IPS DF 4.7 (cell line): ENCODE measurements around the gene LST1.
"Not testable (repeated sequence)": the region's sequence is repeated elsewhere in the genome, so short reads cannot be mapped to it uniquely, and the experiment has no call there.

Source experiments
- DNase-seq: peaks from one replicate; pipeline ENCODE4 v3.0.0-alpha.2; 2013; ENCODE audit warnings: low spot score; ENCODE audit errors: extremely low read depth

The LST1 gene

DNA sequence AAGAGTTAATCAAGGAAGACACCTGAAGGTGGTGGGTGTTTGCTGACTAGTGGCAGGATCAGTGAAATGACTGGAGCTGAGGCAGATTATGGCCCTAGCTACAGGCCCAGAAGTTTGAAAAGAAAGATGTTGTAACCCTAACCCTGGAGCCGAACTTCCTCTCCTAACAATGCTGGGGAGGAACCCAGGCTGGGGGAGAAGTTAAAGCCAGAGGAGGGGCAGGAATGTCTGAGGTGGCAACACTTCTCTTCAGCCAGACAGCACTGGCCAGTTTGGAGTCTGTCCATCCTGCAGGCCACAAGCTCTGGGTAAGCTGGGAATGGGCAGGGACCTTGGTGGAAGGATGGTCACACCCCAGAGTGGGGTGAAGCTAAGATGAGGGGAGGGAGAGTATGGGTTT lies at the start of gene LST1:
LST1 (plus strand) TSS at position 270 of the 400 bp plus-strand sequence. CDS start 1,023 bp downstream, outside the sequence.
- DNase-seq: no peak

DNA sequence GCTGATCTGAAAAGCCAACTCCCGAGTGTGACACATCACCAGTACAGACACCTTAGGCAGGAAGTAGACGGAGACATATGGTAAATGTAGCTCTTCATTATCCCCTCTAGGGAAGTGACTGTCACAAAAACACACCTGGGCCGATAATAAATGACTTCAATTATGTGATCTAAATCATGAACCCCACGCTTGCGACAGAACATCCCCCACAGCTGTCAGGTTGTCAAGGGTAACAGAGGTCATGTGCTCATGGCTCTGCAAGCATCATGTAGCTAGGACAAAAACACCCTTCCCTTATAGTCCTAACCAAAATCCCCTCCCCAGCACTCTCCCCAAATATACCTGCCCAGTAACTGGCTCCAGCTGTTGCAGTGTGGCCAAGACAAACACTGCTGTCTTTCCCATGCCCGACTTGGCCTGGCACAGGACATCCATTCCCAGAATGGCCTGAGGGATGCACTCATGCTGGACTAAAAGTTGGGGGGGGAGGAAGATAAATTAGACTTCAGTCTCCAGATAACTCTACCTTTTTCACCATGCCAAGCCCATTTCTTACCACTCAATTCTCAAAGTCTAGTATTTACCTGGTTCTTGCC lies 47.2 kb upstream of the LST1 start:
- no peak for DNase-seq

DNA sequence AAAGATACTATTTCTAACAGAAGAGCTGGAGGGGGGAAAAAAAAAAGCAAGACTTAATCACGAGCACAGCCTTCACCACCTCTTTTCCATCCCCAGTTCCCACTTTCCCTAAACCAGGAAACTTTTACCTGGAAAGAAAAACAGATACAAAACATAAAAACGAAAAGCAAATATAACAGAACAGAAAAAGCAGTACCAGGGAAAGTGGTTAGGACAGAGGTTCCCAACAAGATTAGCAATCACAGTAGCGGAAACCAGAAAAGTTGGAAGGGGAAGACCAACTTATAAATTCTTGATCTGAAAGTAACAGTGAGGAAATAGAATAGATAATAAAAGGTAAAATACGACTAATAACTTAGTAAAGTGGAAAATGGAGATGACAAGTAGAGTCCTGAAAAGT lies 45.4 kb upstream of the LST1 start:
- DNase-seq: no peak

DNA sequence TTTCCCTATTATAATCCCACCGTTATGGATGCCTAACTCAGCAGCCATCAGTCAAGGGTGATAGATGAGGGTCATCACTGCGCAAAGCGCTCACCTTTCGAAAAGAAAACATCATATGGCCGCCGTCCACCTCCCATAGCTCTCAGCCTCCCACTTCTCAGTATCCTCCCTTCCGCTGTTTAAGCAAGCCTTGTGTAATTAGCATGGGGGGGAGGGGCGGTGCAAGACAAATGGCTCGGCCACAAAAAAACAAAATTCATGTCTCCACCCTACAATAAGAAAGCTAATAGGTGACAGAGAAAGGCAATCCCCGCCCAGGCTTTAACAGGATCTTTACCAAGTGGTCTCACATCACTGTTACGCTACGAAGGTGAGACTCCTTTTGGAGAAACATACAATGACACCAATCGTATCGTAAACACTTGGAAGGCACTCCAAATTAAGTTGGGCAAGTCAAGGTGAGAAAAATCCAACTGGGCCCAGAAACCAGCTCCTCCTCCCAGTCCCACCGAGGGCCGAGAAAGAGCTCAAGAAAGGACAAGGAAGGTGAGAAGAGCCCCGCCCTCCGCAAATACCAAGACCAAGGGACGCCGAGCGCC lies 44.9 kb upstream of the LST1 start:
- no peak for DNase-seq

DNA sequence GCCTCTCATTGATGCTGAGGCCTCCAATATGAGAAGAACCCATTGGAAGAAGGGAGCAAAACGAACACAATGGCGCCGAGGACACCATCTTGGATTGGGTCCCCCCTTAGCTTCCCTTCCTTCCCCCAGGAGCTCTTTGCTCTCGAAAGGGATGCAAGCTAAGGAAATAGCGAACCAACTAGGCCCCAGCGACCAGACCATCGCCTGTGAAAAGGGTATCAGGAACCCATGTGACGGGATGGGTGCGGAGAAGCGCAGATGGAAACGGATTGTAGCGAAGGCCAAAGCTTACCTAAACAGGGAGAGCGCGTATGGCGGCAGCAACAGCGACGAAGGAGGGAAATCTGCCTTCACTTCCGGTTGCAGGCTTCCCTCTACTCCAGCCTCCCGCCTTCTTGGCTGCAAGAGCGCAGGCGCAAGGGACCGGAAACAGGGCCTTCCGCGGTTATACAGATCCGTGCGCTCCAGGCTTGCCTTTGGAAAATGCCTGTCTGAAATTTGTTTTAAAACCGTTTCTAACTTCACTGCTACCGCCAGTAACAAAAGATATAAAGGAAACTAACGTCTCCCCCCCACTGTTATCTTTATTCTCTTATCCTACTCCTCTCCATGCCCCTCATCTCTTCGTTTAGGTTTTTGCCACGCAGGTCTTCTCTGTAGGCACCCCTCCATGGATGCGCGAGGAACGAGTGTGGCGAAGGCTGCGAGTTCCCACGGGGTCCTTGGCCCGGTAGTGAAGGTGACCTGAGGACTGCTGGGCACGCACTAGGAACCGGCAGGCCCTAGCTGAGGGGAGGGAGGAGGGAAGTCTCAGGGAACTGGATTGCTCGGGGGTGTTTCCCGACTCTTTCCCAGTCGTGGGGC lies 44.2 kb upstream of the LST1 start, which contains the start of gene DDX39B:
DDX39B (minus strand) TSS at position 346 of the 864 bp plus-strand sequence. CDS start 1,471 bp downstream, outside the sequence.
- DNase-seq: no peak

DNA sequence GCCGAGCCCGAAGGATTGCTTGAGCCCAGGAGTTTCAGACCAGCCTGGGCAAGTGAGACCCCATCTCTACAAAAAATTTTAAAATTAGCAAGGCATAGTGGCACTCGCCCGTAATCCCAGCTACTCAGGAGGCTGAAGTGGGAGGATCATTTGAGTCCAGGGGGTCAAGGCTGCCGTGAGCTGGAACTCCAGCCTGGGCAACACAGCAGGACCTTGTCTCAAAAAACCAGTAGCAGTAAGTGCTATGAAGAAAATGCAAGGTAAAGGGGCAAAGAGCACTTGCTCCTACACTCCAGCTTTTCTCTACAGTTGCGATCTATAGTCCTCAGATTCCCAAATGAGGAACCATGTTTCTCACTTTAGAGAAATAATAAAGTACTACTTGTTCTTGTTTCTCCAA lies 42.4 kb upstream of the LST1 start:
- DNase-seq: no peak

DNA sequence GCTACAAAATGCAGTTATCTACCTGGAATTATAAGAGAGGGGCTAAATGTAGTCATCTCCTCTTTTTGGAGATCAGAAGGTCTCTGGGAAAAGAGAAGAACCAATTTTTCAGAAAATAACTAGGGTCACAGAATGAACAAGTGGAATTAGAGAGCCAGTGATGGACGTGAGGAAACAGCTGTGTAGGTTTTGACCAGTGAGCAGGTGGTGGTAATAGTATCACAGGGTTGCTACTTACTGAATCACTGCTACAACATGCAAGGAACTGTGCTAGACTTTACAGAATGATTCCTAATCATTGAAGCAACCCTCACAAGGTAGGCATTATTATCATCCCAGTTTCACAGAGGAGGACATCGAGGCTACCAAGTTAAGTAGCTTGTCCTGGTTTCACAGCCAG lies 41.4 kb upstream of the LST1 start:
- DNase-seq: no peak

DNA sequence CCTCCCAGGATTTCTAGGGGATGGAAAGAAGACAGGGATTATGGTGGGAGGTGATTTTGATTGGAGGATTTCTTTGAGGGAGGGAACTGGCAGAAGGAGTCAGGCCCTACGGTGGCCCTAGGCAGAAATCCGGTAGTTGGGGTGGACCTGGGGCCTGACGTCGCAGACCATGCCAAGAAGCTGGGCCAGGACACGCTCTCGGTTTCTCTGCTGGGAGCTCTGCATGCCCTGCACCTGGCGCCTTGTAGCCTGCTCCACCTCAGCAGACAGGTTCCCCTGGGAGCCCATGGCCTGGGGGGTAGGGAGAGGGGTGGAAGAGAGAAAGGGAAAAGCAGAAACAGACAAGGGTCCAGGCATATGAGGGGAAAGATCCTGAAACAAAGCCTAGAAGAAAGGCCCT lies 40.8 kb upstream of the LST1 start:
- no peak for DNase-seq

DNA sequence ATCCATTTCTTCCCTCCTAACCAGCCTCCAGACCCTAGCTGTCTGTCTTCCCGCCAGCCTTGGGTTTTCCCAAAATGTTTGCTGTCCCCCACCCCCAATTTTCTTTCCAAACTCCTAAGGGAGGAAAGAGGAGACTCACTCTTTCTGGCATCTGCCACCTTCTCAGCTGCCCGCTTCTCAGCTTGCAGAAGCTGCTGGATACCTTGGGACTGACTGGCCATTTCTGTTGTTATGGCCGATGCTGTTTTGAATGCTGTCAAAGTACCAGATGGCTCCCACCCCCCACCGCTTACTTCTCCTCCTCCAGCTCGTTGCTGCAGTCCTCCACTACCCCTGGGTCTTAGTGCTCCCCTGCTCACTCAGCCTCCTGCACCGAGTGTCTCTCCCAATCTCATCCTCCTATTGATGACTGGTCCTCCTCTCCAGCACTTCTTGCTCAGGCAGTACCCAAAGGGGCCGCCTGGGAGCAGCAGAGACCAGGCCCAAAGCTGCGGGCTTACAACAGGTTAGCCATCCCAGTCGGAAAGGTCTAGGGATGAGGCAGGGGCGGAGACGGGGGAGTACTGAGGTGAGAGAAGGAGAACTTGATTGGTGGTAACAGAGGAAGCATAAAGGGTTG lies 39.6 kb upstream of the LST1 start, which contains the start of gene ATP6V1G2:
ATP6V1G2 (minus strand) TSS at position 270 of the 619 bp plus-strand sequence; CDS start at position 221, 49 bp downstream.
- no peak for DNase-seq

DNA sequence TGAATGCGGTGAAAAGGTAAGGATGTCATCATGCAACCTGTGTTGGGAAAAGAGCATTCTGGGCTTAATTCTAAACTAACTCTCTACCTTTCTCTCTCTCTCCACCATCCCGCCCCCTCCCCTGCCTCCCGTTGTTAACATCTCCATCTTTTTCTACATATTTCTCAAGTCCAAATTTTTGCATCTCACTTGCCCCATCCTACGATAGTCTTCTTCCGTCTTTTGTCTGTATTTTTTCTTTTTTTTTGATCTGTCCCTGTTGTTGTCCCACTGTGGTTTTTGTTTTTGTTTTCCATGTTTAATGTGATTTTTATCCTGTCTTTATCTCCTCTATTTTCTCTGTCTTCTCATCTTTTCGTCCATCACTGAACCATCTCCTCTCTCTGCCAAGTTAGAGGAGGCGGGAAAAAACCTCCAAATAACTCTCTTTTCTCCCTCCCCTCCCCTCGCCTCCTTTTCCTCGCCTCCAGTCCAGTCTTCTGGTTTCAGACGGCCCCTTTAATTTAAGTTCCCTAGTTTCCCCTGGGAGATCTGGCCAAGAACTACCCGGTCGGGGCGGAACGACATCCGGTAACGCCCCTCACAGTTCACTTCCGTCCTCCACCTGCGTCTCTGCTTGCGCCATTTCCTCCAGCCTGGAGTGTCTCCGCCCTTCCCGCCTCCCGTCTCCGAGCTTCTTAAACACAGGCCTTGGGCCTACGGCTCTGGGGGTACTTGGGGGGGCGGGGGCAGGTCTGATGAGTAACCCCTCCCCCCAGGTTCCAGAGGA lies 38.9 kb upstream of the LST1 start, which contains the start of gene NFKBIL1:
NFKBIL1 (plus strand) TSS at position 651 of the 769 bp plus-strand sequence; CDS start at position 738, 87 bp downstream.
- DNase-seq: no peak

DNA sequence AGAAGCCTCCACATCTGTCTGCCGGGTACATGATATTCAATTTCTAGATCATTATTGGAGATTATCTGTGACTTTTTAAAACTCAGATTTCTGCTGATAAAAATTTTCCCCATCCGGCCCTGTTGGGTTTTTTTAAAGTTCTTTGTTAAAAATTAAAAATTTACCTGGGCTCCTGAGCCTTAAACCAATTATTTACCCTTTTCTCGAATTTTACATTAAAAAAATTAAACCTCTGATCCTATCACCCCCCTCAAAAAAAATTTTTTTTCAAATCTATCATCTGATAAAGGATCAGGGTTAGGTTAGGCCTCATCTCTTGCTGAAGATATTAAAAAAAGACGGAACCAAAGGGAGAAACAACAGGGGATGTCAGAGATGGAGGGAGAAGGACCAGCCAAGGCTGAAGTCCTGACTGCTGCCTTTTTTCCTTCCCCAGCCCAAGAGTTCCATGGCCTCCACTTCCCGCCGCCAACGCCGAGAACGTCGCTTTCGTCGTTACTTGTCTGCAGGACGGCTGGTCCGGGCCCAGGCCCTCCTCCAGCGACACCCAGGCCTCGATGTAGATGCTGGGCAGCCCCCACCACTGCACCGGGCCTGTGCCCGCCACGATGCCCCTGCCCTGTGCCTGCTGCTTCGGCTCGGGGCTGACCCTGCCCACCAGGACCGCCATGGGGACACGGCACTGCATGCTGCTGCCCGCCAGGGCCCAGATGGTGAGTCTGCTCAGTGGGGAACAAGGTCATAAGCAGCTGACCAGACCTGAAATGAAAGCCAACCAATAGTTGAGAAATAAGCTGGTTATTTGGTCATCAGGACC lies 38.1 kb upstream of the LST1 start:
- DNase-seq: no peak

DNA sequence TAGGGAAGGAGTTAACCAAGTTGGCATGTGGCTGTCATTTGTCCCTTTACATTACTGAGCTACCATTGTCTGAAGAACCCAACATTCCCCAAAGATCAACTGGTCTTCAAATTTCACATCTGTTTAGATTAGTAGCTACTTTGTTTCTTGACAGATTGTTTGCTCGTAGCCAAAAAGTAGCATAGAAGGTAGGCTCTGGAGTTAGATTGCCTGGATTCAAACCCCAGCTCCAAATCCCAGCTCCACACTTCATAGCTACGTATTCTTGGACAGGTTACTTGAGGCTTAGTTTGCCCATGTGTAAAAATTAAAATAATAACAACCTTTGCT lies 37.6 kb upstream of the LST1 start:
- DNase-seq: no peak

DNA sequence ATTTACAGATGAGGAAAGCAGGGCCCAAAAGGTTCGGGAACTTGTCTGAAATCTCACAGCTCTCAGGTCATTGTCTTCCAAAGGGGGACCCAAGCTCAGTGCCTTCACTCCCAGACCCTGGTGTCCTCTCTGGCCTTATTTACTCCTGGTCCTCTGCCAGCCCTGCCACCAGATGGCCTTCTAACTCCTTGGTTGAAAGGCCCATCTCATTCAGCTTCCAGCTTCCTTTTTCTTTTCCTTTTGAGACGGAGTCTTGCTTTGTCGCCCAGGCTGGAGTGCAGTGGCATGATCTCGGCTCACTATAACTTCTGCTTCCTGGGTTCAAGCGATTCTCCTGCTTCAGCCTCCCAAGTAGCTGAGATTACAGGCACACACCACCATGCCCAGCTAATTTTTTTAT lies 34.7 kb upstream of the LST1 start:
- DNase-seq: not testable (repeated sequence)

DNA sequence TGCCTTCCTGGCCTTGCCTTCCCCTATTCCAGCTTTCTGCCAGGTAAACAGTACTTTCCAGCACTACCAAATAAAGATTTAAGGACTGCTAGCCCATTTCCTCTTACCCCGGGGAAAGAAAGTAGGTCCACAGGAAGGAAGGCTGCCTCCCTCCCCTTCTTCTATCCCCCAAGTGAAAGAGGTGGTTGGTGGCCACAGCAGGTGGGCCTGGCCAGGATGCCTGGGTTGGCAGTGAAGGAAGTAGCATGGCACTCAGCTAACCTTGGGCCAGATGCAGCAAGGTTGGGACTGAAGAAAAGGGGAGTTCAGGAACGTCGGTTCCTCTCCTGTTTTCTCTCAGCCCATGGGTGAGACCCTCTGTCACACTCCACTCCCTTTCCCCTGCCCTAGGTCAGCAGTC lies 29.8 kb upstream of the LST1 start:
- DNase-seq: no peak

DNA sequence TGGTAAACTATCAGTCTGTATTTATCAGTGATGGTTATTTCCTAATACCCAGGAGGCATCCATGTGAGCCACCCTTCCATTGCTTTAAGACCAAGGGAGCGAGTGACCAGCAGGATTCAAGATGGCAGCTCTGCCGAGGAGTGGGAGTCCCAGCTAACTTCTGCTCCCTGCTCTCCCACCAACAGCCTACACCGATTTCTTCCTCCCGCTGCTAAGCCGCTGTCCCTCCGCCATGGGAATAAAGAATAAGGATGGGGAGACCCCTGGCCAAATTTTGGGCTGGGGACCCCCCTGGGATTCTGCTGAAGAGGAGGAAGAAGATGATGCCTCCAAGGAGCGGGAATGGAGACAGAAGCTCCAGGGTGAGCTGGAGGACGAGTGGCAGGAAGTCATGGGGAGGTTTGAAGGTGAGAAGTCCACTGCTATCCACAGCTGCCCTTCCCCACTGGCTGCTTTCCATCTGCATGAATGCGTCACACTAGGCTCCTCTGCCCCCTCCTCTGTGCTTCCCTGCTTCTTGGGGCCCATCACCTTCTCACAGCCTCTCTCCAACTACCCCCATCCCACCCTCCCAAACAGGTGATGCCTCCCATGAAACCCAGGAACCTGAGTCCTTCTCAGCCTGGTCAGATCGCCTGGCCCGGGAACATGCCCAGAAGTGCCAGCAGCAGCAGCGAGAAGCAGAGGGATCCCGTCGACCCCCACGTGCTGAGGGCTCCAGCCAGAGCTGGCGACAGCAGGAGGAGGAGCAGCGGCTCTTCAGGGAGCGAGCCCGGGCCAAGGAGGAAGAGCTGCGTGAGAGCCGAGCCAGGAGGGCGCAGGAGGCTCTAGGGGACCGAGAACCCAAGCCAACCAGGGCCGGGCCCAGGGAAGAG lies 28.4 kb upstream of the LST1 start:
- no peak for DNase-seq

DNA sequence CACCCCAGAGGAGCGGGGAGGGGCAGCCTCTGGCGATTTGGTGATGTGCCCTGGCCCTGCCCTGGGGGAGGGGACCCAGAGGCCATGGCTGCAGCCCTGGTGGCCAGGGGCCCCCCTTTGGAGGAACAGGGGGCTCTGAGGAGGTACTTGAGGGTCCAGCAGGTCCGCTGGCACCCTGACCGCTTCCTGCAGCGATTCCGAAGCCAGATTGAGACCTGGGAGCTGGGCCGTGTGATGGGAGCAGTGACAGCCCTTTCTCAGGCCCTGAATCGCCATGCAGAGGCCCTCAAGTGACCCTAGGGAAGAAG lies 27.8 kb upstream of the LST1 start:
- DNase-seq: no peak

DNA sequence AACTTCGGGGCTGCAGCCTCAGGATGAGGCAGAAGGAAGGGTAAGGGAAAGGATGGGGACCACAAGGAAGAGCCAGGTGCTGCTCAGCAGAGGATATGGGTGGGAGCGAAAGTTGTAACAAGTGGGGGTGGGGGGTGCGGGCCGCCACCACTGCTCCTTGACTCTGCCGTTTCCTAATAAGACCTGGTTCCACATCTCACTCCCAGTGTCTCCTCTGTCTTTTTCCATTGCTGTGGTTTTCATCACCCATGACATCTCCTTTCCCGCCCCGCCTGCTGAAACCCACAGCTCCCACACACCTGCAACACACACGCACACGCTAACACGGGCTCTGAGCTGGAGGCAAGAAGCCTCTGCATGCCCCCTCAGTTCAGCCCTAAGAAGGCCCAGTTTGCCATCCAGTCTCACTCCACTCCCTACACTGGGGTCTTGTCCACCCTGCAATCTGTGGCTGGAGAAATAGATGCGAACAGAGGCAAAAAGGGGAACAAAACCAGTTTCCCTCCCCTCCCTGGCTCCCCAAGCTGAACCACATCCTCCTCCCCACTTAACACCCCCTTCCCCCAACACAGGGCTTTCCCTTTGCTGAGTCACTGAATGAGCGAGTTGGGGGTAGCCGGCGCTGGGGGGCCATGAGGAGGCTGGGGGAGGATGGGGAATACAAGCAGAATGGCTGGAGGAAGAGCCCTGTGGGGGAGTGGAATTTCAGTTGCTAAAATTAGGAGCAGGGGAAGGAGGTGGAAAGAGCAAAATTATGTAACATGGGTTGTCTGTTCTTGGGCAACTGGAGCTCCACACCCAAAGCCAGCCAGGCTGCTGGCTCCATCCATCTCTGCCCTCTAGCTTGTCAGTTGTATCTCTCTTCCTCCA lies 27.2 kb upstream of the LST1 start:
- DNase-seq: no peak

DNA sequence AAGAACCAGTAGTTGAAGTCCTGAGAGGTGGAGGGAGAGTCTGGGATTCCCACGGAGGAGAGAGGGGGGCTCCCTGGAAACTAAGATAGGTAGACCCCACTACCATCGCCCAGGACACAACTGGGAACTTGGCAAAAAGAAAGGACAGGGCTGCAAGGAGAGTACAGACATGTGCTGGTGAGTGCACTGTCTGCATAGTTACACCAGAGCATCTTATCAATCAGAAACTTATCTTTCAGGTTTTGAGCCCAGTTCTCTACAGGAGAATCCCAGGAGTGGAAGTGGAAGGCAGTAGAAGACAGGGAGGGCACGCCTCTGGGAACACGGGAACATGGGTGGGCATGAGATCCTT lies 26.5 kb upstream of the LST1 start:
- no peak for DNase-seq
